ENCODE results near the gene TMEM247. TPM values are rescaled to one million over a fixed set of nuclear protein-coding genes. Genes with fewer than 3 reads are reported as not detected.
A peak's percentile ranks its signal among the peaks of the same experiment; 100 is the strongest.
"Not testable (repeated sequence)": the region's sequence is repeated elsewhere in the genome, so short reads cannot be mapped to it uniquely, and the experiment has no call there.

The TMEM247 gene
- total RNA-seq, 2 experiments from 2014 or later, result not detected

- Mint-ChIP-seq H3K4me3 (no peak overlapping the region), H3K4me1 (peaks cover 16% of the 10 kb centered on the region), H3K36me3 (no peaks in the 10 kb centered on the region), H3K9me3 (ENCODE audit: low read depth) (no peaks in the 10 kb centered on the region), H3K27ac (peak overlapping the region; percentile 28), H3K27me3 (no peaks in the 10 kb centered on the region)
- CTCF ChIA-PET, result interaction anchor here (0.9 to 3.6 kb wide), 13 partner anchors 9 to 425 kb away, joined by 3 to 13 read pairs (median 4); no protein-coding TSS in a partner anchor
- ATAC-seq (peak; percentile 47), DNase-seq (no peak)
Measured at GRCh38 chr2:46461709-46462171, 17.6 kb upstream of the TMEM247 start.

DNA sequence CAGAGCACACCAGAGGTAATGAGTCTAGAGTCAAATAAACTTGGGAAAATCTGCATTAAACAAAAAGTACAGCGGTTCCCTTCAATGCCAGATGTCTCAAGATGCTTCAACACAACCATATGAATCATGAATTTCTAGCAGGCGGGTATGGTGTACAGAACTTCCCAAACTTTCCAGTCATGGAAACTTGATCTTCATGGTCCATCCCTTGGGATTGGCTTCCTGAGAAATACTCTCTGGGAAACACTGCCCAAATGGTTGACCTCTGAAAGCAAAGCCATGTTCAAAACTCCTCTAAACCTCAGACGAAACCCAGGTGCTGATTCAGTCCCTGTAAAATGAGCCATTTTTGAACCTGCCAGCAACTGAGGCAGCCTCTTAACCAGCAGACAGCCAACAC lies 16.4 kb upstream of the TMEM247 start:
- Mint-ChIP-seq H3K27ac (no peak overlapping the region), H3K9me3 (ENCODE audit: low read depth) (no peaks in the 10 kb centered on the region), H3K4me1 (peaks cover 16% of the 10 kb centered on the region), H3K36me3 (no peaks in the 10 kb centered on the region), H3K27me3 (no peaks in the 10 kb centered on the region), H3K4me3 (no peak overlapping the region)
- DNase-seq (no peak), ATAC-seq (no peak)
- CTCF ChIA-PET, result interaction anchor here (0.8 to 3.6 kb wide), 8 partner anchors 8 to 424 kb away, joined by 3 to 13 read pairs (median 4); no protein-coding TSS in a partner anchor

- Mint-ChIP-seq H3K36me3 (no peaks in the 10 kb centered on the region), H3K27me3 (peaks cover 5% of the 10 kb centered on the region), H3K4me1 (peaks cover 14% of the 10 kb centered on the region), H3K9me3 (ENCODE audit: low read depth) (no peaks in the 10 kb centered on the region), H3K4me3 (no peak overlapping the region), H3K27ac (no peak overlapping the region)
- ATAC-seq (no peak), DNase-seq (no peak)
- CTCF ChIA-PET, result interaction anchor here (1.2 to 1.3 kb wide), 2 partner anchors 66 to 407 kb away, joined by 3 to 6 read pairs; no protein-coding TSS in a partner anchor
Measured at GRCh38 chr2:46469116-46469515, 10.2 kb upstream of the TMEM247 start.

- Mint-ChIP-seq H3K27ac (no peak overlapping the region), H3K4me3 (no peak overlapping the region), H3K27me3 (peaks cover 7% of the 10 kb centered on the region), H3K9me3 (ENCODE audit: low read depth) (no peaks in the 10 kb centered on the region), H3K36me3 (no peaks in the 10 kb centered on the region), H3K4me1 (peaks cover 14% of the 10 kb centered on the region)
- DNase-seq (no peak), ATAC-seq (no peak)
- CTCF ChIA-PET, result interaction anchor here (0.7 to 1.6 kb wide), 3 partner anchors 12 to 459 kb away, joined by 3 to 5 read pairs (median 4); no protein-coding TSS in a partner anchor
Measured at GRCh38 chr2:46469700-46470099, 9.7 kb upstream of the TMEM247 start.

DNA sequence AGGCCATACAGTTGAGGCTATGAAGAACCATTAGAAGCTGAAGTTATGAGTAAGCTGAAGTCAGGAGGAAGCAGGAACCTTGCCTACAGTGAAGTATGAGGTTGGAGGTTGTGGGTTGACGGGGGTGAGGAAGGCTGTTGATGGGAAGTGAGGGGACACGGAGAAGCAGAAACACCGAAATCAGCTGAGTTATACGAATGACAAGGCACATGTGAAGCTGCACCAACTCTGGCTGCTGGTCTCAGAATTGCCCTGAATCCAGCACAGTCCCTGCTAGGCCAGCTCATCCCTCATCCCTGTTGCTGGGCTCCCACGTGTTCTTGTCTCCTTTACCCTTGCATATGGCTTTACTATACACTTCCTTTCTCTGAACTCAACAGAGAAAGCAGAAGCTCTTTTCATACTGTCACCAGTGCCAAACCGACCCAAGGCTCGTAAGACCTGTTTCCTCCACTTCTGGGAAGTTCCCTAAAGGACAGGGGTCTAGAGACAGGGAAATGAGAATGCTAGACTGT lies 9.2 kb upstream of the TMEM247 start:
- Mint-ChIP-seq H3K4me3 (no peak overlapping the region), H3K4me1 (peaks cover 14% of the 10 kb centered on the region), H3K36me3 (no peaks in the 10 kb centered on the region), H3K9me3 (ENCODE audit: low read depth) (no peaks in the 10 kb centered on the region), H3K27ac (no peak overlapping the region), H3K27me3 (peaks cover 12% of the 10 kb centered on the region)
- CTCF ChIA-PET, result interaction anchor here (0.7 to 1.9 kb wide), 5 partner anchors 8 to 476 kb away, joined by 4 to 9 read pairs (median 4); no protein-coding TSS in a partner anchor
- DNase-seq, result no peak
- no peak for ATAC-seq

DNA sequence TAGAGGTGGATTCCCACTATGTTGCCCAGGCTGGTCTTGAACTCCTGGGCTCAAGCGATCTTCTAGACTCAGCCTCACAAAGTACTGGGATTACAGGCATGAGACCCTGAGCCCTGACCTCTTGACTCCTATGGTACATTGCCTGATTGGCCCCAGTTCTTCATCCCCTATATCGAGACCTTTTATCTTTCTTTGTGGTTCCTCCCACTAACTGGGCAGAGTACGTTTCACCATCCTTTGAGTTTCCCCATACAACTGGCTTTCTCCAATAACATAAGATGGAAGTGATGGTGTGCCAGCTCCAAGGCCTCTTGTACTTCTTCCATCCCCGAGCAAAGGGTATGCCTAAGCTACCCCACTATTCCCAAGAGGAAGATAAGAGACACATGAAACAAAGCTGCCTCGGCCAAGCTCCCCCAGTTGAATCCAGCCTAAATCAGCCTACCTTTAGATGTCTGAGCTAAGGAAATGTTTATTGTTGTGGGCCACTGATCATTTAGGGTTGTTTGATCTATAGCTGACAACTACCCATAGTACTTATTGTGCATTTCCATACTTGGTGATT lies 8.3 kb upstream of the TMEM247 start:
- Mint-ChIP-seq H3K36me3 (no peaks in the 10 kb centered on the region), H3K27ac (no peak overlapping the region), H3K4me3 (no peak overlapping the region), H3K27me3 (peaks cover 15% of the 10 kb centered on the region), H3K4me1 (peaks cover 14% of the 10 kb centered on the region), H3K9me3 (ENCODE audit: low read depth) (no peaks in the 10 kb centered on the region)
- ATAC-seq, result no peak
- CTCF ChIA-PET, result interaction anchor here (1.0 to 1.9 kb wide), 5 partner anchors 9 to 477 kb away, joined by 4 to 9 read pairs (median 4); no protein-coding TSS in a partner anchor
- DNase-seq, result no peak

GRCh38 chr2:46471697-46472096 lies 7.7 kb upstream of the TMEM247 start:
- Mint-ChIP-seq H3K27ac (no peak overlapping the region), H3K9me3 (ENCODE audit: low read depth) (no peaks in the 10 kb centered on the region), H3K4me1 (peaks cover 14% of the 10 kb centered on the region), H3K36me3 (no peaks in the 10 kb centered on the region), H3K27me3 (peaks cover 15% of the 10 kb centered on the region), H3K4me3 (no peak overlapping the region)
- CTCF ChIA-PET, result interaction anchor here (1.1 to 1.9 kb wide), 3 partner anchors 9 to 417 kb away, joined by 4 to 9 read pairs (median 4); no protein-coding TSS in a partner anchor
- ATAC-seq (no peak), DNase-seq (no peak)

GRCh38 chr2:46472165-46472564 lies 7.2 kb upstream of the TMEM247 start:
- H3K36me3 Mint-ChIP-seq, result not testable (repeated sequence)

GRCh38 chr2:46477462-46477861 lies 1.9 kb upstream of the TMEM247 start:
- H3K36me3 Mint-ChIP-seq; CTCF ChIA-PET; H3K4me3 Mint-ChIP-seq; H3K9me3 Mint-ChIP-seq (ENCODE audit: low read depth); ATAC-seq: not testable (repeated sequence)
- Mint-ChIP-seq H3K27me3 (peaks cover 16% of the 10 kb centered on the region), H3K4me1 (peaks cover 23% of the 10 kb centered on the region), H3K27ac (peak overlapping the region; percentile 13)
- DNase-seq, result peak; percentile 56

More at GRCh38 chr2:46472165-46472564, 7.2 kb upstream of the TMEM247 start:
- not testable (repeated sequence) for H3K27ac Mint-ChIP-seq; H3K9me3 Mint-ChIP-seq (ENCODE audit: low read depth); ATAC-seq; H3K4me3 Mint-ChIP-seq; DNase-seq
- Mint-ChIP-seq H3K4me1 (peaks cover 15% of the 10 kb centered on the region), H3K27me3 (peaks cover 15% of the 10 kb centered on the region)
- CTCF ChIA-PET, result interaction anchor here (1.9 kb wide), 1 partner anchor 10 kb away, joined by 9 read pairs; no protein-coding TSS in a partner anchor

GRCh38 chr2:46477925-46478324 lies 1.4 kb upstream of the TMEM247 start:
- peak; percentile 15 for DNase-seq
- H3K9me3 Mint-ChIP-seq (ENCODE audit: low read depth), result no peaks in the 10 kb centered on the region
- ATAC-seq, result no peak
- H3K36me3 Mint-ChIP-seq, result no peaks in the 10 kb centered on the region
- CTCF ChIA-PET, result no interaction called here
- peaks cover 23% of the 10 kb centered on the region for H3K4me1 Mint-ChIP-seq
- no peak overlapping the region for H3K4me3 Mint-ChIP-seq
- peaks cover 16% of the 10 kb centered on the region for H3K27me3 Mint-ChIP-seq
- no peak overlapping the region for H3K27ac Mint-ChIP-seq

- H3K36me3 Mint-ChIP-seq, result no peaks in the 10 kb centered on the region
- no peak overlapping the region for H3K27ac Mint-ChIP-seq
- peaks cover 23% of the 10 kb centered on the region for H3K4me1 Mint-ChIP-seq
- ATAC-seq, result no peak
- CTCF ChIA-PET, result interaction anchor here (1.5 to 1.8 kb wide), 2 partner anchors 9 to 18 kb away, joined by 4 read pairs; no protein-coding TSS in a partner anchor
- peak; percentile 21 for DNase-seq
- no peak overlapping the region for H3K4me3 Mint-ChIP-seq
- H3K27me3 Mint-ChIP-seq, result peaks cover 2% of the 10 kb centered on the region
- no peaks in the 10 kb centered on the region for H3K9me3 Mint-ChIP-seq (ENCODE audit: low read depth)
Measured at GRCh38 chr2:46480562-46480961, 1.2 kb downstream of the TMEM247 start.

DNA sequence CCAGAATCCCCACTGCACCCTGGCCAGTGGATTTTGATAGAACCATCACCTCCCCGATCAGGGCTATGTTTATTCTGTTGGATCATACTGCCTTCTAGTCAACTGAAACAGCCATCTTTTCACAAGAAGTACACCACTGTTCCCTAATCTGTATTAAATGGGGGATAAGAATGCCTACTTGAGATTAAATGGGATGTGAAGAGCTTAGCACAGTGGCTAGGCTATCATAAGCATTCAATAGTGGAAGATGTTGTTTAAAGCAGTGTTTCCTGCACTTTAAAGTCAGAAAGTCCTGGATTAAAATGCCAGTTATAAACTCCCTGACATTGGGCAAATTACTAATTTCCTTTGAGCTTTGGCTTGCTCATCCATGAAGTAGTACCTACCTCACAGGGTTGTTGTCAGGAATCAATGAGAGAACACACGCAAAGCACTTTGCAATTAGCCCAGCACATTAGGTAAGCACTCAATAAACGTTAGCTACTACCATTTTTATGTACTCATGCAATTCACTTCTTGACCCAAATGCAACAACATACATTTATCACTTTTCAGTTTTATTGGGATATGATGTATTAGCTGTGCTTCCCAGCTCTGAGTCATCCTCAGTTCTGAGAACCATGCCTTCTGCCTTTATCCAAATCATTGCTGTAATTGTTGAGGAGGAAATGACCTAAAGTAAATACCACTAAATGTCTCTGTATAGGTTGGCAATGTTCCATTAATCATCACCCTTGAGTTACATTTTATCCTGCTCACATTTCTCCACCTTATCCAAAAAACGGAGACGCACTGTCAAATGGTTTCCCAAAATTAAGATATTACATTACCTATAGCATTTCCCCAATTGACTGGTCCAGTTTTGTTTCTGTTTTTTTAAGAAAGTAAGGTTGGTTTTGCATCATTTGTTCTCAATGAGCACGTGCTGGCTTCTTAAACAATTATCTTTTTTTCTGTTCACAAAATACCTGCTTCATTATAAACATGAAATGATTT lies 2.1 kb downstream of the TMEM247 start:
- CTCF ChIA-PET, result interaction anchor here (1.1 to 2.0 kb wide), 4 partner anchors 8 to 83 kb away, joined by 3 to 7 read pairs (median 4); no protein-coding TSS in a partner anchor
- Mint-ChIP-seq H3K36me3 (no peaks in the 10 kb centered on the region), H3K27ac (no peak overlapping the region), H3K9me3 (ENCODE audit: low read depth) (no peaks in the 10 kb centered on the region), H3K27me3 (peaks cover 2% of the 10 kb centered on the region), H3K4me1 (peaks cover 23% of the 10 kb centered on the region), H3K4me3 (no peak overlapping the region)
- no peak for ATAC-seq
- DNase-seq, result no peak

DNA sequence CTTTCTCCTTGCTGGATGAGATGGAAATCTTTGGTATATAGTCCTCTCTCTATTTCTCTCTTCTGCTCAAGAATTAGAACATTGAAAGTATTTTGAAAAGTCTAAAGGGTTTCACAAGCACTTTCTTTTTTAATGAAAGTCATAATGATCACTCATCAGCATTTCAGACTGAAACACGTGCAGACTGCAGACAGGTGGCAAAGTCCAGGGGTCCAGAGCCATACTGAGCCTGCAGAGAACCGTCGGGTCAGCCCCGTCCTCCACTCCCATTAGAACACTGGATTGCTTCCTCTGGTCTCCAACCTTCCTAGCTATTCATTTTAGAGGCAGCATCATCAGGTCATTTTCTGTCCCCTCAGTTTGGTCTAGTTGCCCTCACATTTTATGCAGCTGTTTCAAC lies 3.1 kb downstream of the TMEM247 start:
- CTCF ChIA-PET, result interaction anchor here (1.3 to 2.0 kb wide), 2 partner anchors 52 to 309 kb away, joined by 3 to 7 read pairs; no protein-coding TSS in a partner anchor
- Mint-ChIP-seq H3K27ac (no peak overlapping the region), H3K4me1 (peaks cover 18% of the 10 kb centered on the region), H3K4me3 (no peak overlapping the region), H3K36me3 (no peaks in the 10 kb centered on the region), H3K9me3 (ENCODE audit: low read depth) (no peaks in the 10 kb centered on the region), H3K27me3 (peaks cover 2% of the 10 kb centered on the region)
- ATAC-seq (no peak), DNase-seq (no peak)

Data from activated CD8-positive, alpha-beta memory T cell treated with anti-CD3 and anti-CD28 coated beads, Interleukin-2, amount 10 ng/mL, durations not matched to agents 7 days and 5 days (primary cell).